Stomach (tissue), 4 donors: ENCODE data around the gene DOC2B.

Experiments
- POLR2A ChIP-seq, 4 donors: fragments of 450-650 bp; IDR thresholded peaks; one replicate each; pipeline ENCODE4 v1.6.1; 2016; ENCODE audit warnings: antibody characterized with exemption in 4 of 4, control low read depth in 2 of 4, mild to moderate bottlenecking in 1 of 4, moderate library complexity in 1 of 4
- TF ChIP-seq, protein P1 (sequence below), 7 experiments: fragments of 450-650 bp in 4 of 7; fragments of 200-600 bp in 3 of 7; sonication (generic) in 3 of 7; IDR thresholded peaks; one replicate each; pipeline ENCODE4 v1.5.1; 2016 to 2019; ENCODE audit warnings: antibody characterized with exemption in 7 of 7, control low read depth in 2 of 7, mild to moderate bottlenecking in 1 of 7

DNA sequence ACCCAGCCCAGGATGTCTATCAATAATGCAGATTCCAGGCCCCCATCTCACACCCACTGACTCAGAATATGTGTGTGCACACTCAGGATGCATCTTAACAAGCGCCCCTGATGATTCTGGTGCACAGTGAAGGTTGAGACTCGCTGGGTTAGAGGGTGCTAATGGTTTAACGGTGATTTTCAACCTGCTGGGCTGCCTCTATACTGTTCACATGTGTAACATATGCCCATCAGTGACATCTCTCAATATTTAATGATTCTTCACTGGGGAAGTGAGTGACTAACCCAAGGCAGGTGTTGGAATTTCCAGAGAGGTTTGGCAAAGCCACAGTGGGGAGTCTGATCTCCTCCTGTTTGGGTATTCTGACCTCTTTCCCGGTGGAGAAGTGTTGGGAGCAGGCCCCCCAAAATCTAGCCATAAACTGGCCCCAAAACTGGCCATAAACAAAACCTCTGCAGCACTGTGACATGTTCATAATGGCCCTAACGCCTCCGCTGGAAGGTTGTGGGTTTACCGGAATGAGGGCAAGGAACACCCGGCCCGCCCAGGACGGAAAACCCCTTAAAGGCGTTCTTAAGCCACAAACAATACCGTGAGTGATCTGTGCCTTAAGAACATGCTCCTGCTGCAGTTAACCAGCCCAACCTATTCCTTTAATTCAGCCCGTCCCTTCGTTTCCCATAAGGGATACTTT lies 4.1 kb upstream of the DOC2B start:
- TF ChIP-seq, protein P1, sequence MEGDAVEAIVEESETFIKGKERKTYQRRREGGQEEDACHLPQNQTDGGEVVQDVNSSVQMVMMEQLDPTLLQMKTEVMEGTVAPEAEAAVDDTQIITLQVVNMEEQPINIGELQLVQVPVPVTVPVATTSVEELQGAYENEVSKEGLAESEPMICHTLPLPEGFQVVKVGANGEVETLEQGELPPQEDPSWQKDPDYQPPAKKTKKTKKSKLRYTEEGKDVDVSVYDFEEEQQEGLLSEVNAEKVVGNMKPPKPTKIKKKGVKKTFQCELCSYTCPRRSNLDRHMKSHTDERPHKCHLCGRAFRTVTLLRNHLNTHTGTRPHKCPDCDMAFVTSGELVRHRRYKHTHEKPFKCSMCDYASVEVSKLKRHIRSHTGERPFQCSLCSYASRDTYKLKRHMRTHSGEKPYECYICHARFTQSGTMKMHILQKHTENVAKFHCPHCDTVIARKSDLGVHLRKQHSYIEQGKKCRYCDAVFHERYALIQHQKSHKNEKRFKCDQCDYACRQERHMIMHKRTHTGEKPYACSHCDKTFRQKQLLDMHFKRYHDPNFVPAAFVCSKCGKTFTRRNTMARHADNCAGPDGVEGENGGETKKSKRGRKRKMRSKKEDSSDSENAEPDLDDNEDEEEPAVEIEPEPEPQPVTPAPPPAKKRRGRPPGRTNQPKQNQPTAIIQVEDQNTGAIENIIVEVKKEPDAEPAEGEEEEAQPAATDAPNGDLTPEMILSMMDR (IDR thresholded peaks at IDR 0.05): no peak
- no peak for TF ChIP-seq POLR2A (IDR thresholded peaks at IDR 0.05)
